MM.1S (cell line): ENCODE data around the gene ZDHHC12.

Experiments used
- DNase-seq: peaks from one replicate; pipeline ENCODE4 v3.0.0-alpha.2; 2015
- H2AFZ ChIP-seq: fragments of 300-600 bp; sonication (generic); 2 replicates; pipeline ENCODE4 v1.6.0; 2016; ENCODE audit warnings: antibody characterized with exemption, low read length
- H3F3A ChIP-seq: fragments of 300-600 bp; sonication (generic); 2 replicates; pipeline ENCODE4 v1.6.1; 2016; ENCODE audit warnings: mild to moderate bottlenecking, antibody characterized with exemption, low read length, moderate library complexity, mixed read lengths; ENCODE audit not compliant: insufficient read depth
- H3K27ac ChIP-seq: fragments of 300-600 bp; sonication (generic); 2 replicates; pipeline ENCODE4 v1.5.1; 2016; ENCODE audit warnings: mild to moderate bottlenecking, low read length
- H3K27me3 ChIP-seq: fragments of 300-600 bp; sonication (generic); replicated peaks from 2 replicates; pipeline ENCODE4 v1.6.0; 2016; ENCODE audit warnings: low read length; ENCODE audit not compliant: insufficient read depth
- H3K36me3 ChIP-seq: fragments of 300-600 bp; sonication (generic); replicated peaks from 2 replicates; pipeline ENCODE4 v1.6.1; 2016; ENCODE audit warnings: mild to moderate bottlenecking, low read length, mixed read lengths; ENCODE audit not compliant: insufficient read depth
- H3K4me1 ChIP-seq: fragments of 300-600 bp; sonication (generic); 2 replicates; pipeline ENCODE4 v1.6.1; 2016; ENCODE audit warnings: low read length, mixed read lengths
- H3K4me2 ChIP-seq: fragments of 300-600 bp; sonication (generic); 2 replicates; pipeline ENCODE4 v1.6.0; 2016; ENCODE audit warnings: low read depth, low read length
- H3K4me3 ChIP-seq: fragments of 300-600 bp; sonication (generic); 2 replicates; pipeline ENCODE4 v1.5.1; 2016; ENCODE audit warnings: low read length, mixed read lengths
- H3K79me2 ChIP-seq: fragments of 300-600 bp; sonication (generic); 2 replicates; pipeline ENCODE4 v1.6.1; 2016; ENCODE audit warnings: mixed run types, low read length, mixed read lengths
- H3K9ac ChIP-seq: fragments of 300-600 bp; sonication (generic); 2 replicates; pipeline ENCODE4 v1.6.1; 2016; ENCODE audit warnings: low read length, mixed read lengths
- H3K9me2 ChIP-seq: fragments of 300-600 bp; sonication (generic); replicated peaks from 2 replicates; pipeline ENCODE4 v1.6.1; 2016; ENCODE audit warnings: mild to moderate bottlenecking, low read length, mixed read lengths; ENCODE audit not compliant: insufficient read depth
- H3K9me3 ChIP-seq: fragments of 300-600 bp; sonication (generic); replicated peaks from 2 replicates; pipeline ENCODE4 v1.6.1; 2016; ENCODE audit warnings: mild to moderate bottlenecking, low read length, mixed read lengths; ENCODE audit not compliant: insufficient read depth
- H4K20me1 ChIP-seq: fragments of 300-600 bp; sonication (generic); 2 replicates; pipeline ENCODE4 v1.6.1; 2016; ENCODE audit warnings: mild to moderate bottlenecking, low read length, moderate library complexity, mixed read lengths; ENCODE audit not compliant: insufficient read depth
- CTCF ChIP-seq: fragments of 300-600 bp; sonication (generic); IDR thresholded peaks from 2 replicates; pipeline ENCODE4 v1.5.1; 2016; ENCODE audit warnings: antibody characterized with exemption, low read length, mixed read lengths
- EZH2 ChIP-seq: fragments of 300-600 bp; sonication (generic); optimal IDR thresholded peaks from 2 replicates; pipeline ENCODE3; 2017; ENCODE audit warnings: low read depth, mild to moderate bottlenecking, antibody characterized with exemption, low read length, mixed read lengths
- EZH2phosphoT487 ChIP-seq: fragments of 300-600 bp; sonication (generic); IDR thresholded peaks from 2 replicates; pipeline ENCODE4 v1.6.1; 2018; ENCODE audit warnings: antibody characterized with exemption, low read length

Gene ZDHHC12

GRCh38 chr9:128765499-128765898 is 41.6 kb upstream of the ZDHHC12 start:
- no peak for DNase-seq
- no peak overlapping the region for H3K4me2 ChIP-seq
- H4K20me1 ChIP-seq = no peaks in the 10 kb centered on the region
- no peak overlapping the region for H2AFZ ChIP-seq
- no peaks in the 10 kb centered on the region for H3K27me3 ChIP-seq
- no peaks in the 10 kb centered on the region for H3K9me3 ChIP-seq
- H3K36me3 ChIP-seq = no peaks in the 10 kb centered on the region
- TF ChIP-seq EZH2phosphoT487 (no peak), EZH2 (no peak), CTCF (no peak)
- no peaks in the 10 kb centered on the region for H3F3A ChIP-seq
- no peaks in the 10 kb centered on the region for H3K9me2 ChIP-seq
- peaks cover 9% of the 10 kb centered on the region for H3K79me2 ChIP-seq
- H3K4me1 ChIP-seq = peaks cover 2% of the 10 kb centered on the region
- no peak overlapping the region for H3K27ac ChIP-seq
- H3K9ac ChIP-seq = no peak overlapping the region
- H3K4me3 ChIP-seq = no peak overlapping the region

- DNase-seq = no peak
Observed at GRCh38 chr9:128764361-128764760, 40.4 kb upstream of the ZDHHC12 start.

GRCh38 chr9:128762671-128763449 is 38.9 kb upstream of the ZDHHC12 start:
- H3K4me2 ChIP-seq = no peak overlapping the region
- TF ChIP-seq EZH2 = no peak
- TF ChIP-seq CTCF = no peak
- no peak for TF ChIP-seq EZH2phosphoT487

More at GRCh38 chr9:128764361-128764760, 40.4 kb upstream of the ZDHHC12 start:
- no peaks in the 10 kb centered on the region for H3K4me1 ChIP-seq
- TF ChIP-seq EZH2phosphoT487 = no peak
- no peak for TF ChIP-seq EZH2
- TF ChIP-seq CTCF = no peak
- no peaks in the 10 kb centered on the region for H3K36me3 ChIP-seq
- H3K27me3 ChIP-seq = no peaks in the 10 kb centered on the region
- no peaks in the 10 kb centered on the region for H3K79me2 ChIP-seq
- no peak overlapping the region for H3K27ac ChIP-seq
- no peak overlapping the region for H3K4me2 ChIP-seq
- no peaks in the 10 kb centered on the region for H3F3A ChIP-seq
- no peak overlapping the region for H2AFZ ChIP-seq
- H3K9ac ChIP-seq = no peak overlapping the region
- no peaks in the 10 kb centered on the region for H4K20me1 ChIP-seq
- no peaks in the 10 kb centered on the region for H3K9me2 ChIP-seq
- H3K4me3 ChIP-seq = no peak overlapping the region
- H3K9me3 ChIP-seq = no peaks in the 10 kb centered on the region

More at GRCh38 chr9:128762671-128763449, 38.9 kb upstream of the ZDHHC12 start:
- H3K9me2 ChIP-seq = no peaks in the 10 kb centered on the region
- DNase-seq = no peak
- no peak overlapping the region for H3K4me3 ChIP-seq
- H3K9ac ChIP-seq = no peak overlapping the region
- H3K27me3 ChIP-seq = no peaks in the 10 kb centered on the region
- no peaks in the 10 kb centered on the region for H3K9me3 ChIP-seq
- H3K4me1 ChIP-seq = no peaks in the 10 kb centered on the region
- H3K36me3 ChIP-seq = no peaks in the 10 kb centered on the region
- no peak overlapping the region for H3K27ac ChIP-seq
- H2AFZ ChIP-seq = no peak overlapping the region
- H3K79me2 ChIP-seq = no peaks in the 10 kb centered on the region
- no peaks in the 10 kb centered on the region for H3F3A ChIP-seq
- H4K20me1 ChIP-seq = no peaks in the 10 kb centered on the region
